GM12878 (cell line): ENCODE results near the gene BCL10.

Experiments used
- CBFB ChIP-seq: IDR thresholded peaks from 2 replicates; pipeline ENCODE4 v1.6.1; 2016; ENCODE audit warnings: antibody characterized with exemption, low read depth
- CTCF ChIP-seq, 3 experiments: IDR thresholded peaks in 2 of 3; conservative IDR thresholded peaks in 1 of 3; 2 replicates each; pipeline ENCODE4 v1.5.1; 2011; ENCODE audit warnings: low read depth in 3 of 3, low read length in 3 of 3, mild to moderate bottlenecking in 3 of 3, control low read depth in 2 of 3, moderate library complexity in 2 of 3, inconsistent platforms in 1 of 3, mixed read lengths in 1 of 3; ENCODE audit not compliant: control insufficient read depth in 2 of 3, insufficient read depth in 1 of 3; ENCODE audit errors: extremely low read depth in 1 of 3
- GABPA ChIP-seq: IDR thresholded peaks from 2 replicates; pipeline ENCODE4 v1.6.1; 2014; ENCODE audit warnings: antibody characterized with exemption, low read depth, mild to moderate bottlenecking, inconsistent platforms
- PBX3 ChIP-seq: IDR thresholded peaks from 2 replicates; pipeline ENCODE4 v1.6.1; 2011; ENCODE audit warnings: mild to moderate bottlenecking, low read depth, low read length, moderate library complexity; ENCODE audit not compliant: insufficient replicate concordance

DNA sequence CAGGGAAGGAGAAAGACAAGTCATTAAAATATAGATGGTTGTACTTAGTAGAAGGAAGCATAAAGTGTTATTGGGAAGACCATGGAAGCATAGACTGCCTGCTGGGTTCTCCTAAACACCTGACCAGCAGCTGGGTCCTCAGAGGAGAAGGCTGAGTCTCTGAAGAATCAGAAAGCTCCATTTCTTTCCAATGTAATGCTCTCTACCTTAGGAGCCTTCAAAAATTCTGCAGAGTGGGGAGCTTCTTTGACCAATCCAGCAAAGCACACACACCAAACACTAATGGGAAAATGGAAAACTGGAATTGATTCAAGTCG is 21.1 kb upstream of the BCL10 start:
- TF ChIP-seq GABPA: no peak
- no peak for TF ChIP-seq CTCF (IDR thresholded peaks at IDR 0.05 in 2 of 3, conservative IDR thresholded peaks at IDR 0.05 in 1 of 3; ENCODE audit: control insufficient read depth in 2 of 3, extremely low read depth in 1 of 3, insufficient read depth in 1 of 3, low read depth in 3 of 3, low read length in 3 of 3)
- TF ChIP-seq CBFB: no peak
- no peak for TF ChIP-seq PBX3
